Measurements from ENCODE around the gene CCDC148.

DNA sequence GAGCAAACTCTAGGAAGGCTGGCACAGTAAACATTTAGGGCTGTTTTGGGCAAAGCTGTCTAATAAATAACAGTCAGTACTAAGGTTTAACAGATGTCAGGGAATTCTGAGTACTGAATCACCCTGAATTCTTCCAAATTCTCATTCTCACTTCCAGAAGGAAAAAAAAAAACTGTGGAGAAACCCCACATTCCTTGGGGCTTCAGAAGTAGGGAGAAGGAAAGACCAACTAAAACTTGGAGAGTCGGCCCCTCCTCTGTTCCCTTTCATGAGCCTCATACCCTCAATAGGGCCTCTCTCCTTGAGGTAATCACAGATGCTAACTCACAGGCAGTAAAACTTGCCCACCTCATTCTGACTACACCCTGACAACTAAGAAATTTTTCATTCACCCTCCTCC is 62.1 kb downstream of the CCDC148 start:
- TF ChIP-seq, protein P1, sequence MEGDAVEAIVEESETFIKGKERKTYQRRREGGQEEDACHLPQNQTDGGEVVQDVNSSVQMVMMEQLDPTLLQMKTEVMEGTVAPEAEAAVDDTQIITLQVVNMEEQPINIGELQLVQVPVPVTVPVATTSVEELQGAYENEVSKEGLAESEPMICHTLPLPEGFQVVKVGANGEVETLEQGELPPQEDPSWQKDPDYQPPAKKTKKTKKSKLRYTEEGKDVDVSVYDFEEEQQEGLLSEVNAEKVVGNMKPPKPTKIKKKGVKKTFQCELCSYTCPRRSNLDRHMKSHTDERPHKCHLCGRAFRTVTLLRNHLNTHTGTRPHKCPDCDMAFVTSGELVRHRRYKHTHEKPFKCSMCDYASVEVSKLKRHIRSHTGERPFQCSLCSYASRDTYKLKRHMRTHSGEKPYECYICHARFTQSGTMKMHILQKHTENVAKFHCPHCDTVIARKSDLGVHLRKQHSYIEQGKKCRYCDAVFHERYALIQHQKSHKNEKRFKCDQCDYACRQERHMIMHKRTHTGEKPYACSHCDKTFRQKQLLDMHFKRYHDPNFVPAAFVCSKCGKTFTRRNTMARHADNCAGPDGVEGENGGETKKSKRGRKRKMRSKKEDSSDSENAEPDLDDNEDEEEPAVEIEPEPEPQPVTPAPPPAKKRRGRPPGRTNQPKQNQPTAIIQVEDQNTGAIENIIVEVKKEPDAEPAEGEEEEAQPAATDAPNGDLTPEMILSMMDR (IDR thresholded peaks at IDR 0.05), result no peak
- TF ChIP-seq POLR2A (IDR thresholded peaks at IDR 0.05), result no peak

Data from Peyer's patch (tissue), 4 donors.